Inferior parietal cortex (tissue), 1 donor: ENCODE results near the gene SLC6A14.

Experiments used
- DNase-seq: peaks from one replicate; pipeline ENCODE4 v3.0.0-alpha.2; 2016; ENCODE audit errors: extremely low spot score

Gene SLC6A14, protein sequence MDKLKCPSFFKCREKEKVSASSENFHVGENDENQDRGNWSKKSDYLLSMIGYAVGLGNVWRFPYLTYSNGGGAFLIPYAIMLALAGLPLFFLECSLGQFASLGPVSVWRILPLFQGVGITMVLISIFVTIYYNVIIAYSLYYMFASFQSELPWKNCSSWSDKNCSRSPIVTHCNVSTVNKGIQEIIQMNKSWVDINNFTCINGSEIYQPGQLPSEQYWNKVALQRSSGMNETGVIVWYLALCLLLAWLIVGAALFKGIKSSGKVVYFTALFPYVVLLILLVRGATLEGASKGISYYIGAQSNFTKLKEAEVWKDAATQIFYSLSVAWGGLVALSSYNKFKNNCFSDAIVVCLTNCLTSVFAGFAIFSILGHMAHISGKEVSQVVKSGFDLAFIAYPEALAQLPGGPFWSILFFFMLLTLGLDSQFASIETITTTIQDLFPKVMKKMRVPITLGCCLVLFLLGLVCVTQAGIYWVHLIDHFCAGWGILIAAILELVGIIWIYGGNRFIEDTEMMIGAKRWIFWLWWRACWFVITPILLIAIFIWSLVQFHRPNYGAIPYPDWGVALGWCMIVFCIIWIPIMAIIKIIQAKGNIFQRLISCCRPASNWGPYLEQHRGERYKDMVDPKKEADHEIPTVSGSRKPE

DNA sequence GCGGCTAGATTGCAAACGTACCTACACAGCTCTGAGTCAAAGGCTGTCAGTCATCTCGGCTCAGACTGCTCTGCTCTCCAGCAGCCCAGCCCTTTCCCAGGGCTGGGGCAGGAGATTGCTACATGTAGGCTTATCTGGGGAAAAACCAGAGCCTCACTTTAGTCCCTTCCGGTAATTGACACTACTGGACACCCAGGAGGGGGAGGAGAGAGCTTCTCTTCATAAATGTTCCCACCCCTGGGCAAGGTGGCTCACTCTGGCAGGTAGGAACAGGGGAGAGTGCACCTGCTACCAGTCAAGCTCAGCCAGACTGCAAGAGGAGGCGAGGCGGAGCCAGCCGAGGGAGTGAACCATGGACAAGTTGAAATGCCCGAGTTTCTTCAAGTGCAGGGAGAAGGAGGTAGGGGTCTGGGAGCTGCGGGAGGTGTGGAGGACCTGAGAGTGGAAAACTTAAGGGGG, at the start of gene SLC6A14:
SLC6A14 (plus strand) TSS at position 249 of the 459 bp plus-strand sequence; CDS start at position 353, 104 bp downstream.
- DNase-seq: no peak

DNA sequence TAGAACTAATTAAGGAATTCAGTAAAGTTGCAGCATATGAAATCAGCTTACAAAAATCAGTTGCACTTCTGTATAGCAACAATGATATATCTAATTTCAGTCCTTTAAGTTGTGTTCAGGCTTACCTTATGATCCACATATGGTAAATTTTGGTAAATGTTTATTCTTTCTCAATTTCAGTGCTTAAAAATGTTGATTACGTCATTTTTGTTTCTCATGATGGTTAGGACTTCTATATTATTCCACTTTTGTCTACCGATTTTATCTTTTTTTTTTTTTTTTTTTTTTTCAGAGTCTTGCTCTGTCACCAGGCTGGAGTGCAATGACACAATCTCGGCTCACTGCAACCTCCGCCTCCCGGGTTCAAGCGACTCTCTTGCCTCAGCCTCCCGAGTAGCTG, 40.7 kb upstream of the SLC6A14 start:
- no peak for DNase-seq

DNA sequence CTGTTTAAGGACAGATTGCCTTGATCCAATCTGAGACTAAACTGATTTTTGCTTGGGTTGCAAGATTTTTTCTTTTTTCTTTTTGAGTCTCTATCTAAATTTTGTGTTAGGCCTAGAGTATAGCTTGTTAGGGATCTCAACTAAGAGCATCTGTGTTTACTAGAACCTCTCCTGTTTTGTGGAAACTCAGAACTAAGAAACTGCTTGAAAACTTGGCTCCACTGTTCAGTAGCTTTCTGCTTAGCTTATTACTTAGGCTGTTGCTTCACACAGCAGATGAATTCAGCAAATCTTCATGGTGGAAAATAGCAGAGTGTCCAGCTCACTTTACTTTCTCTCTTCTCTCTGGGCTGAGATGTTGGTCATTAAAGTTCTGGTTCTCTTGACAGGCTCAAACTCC, 36.7 kb upstream of the SLC6A14 start:
- no peak for DNase-seq

DNA sequence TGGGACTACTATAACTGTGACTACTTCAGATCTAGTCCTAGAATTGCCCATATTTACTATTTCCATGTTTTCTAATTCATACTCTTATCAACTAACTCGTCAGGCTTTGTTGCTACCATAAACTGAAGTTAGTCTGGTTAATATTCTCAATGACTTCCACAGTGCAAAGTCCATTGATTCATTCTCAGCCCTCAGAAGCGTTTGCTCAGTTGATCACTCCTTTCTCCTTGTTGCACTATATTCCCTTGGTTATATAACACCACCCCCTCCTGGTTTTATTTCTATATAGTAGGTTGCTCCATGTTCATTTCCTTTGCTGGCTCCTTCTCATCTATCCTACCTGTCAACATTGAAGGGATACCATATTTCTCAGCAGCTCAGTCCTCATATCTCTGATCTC, 27.2 kb upstream of the SLC6A14 start:
- no peak for DNase-seq

DNA sequence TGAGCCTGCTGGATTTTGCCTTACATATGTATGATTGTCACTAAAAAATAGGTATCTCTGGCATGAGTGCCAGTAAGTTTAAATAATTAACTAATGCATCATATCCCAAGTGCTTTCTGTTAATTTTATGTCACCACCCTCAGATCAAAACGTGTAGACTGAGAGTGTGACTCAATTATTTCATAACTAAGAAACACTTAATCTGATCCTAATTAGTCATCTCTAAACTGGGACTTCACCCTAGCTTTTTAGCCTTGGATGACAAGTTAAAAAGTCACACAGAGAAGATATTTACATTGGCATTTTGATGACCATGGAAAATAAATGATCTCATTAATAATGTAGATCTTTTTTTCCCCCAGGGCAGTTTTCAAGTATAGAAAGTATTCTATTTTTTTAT, 23.1 kb upstream of the SLC6A14 start:
- DNase-seq: no peak

DNA sequence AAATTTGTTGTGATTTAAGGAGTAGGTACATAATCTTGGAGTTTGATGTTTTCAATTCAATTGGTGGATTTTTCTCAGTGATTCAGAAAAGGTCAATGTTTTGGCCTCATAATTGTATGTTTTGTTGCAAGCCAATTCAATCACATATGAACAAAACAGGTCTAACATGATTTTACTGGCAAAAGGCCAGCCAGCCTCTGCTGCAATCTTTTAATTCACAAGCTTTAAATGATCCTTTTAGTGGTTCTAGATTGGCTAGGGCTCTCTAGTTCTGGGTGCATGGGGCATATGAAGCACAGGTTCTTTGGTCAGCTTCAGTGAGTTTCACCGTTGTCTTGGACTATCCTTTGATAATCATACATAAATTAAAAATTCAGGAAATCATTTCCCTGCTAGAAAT, 19.2 kb upstream of the SLC6A14 start:
- DNase-seq: no peak

DNA sequence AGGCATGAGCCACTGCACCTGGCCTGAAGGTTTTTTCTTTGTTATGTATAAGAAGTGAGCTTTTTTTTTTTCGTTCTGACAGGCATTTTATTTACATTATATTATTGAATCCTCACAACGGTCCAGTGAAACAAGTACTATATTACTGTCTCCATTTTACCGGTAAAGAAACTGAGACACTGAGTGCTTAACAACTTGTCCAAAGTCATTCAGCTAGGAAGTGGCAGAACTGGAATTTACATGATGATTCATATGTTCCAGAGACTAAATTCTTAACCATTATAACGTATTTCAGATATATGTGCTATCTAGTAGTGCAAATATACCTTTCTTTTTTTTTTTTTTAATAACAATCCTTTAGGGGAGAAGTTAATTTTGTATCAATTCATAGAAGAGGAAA, 18.4 kb upstream of the SLC6A14 start:
- DNase-seq: no peak

DNA sequence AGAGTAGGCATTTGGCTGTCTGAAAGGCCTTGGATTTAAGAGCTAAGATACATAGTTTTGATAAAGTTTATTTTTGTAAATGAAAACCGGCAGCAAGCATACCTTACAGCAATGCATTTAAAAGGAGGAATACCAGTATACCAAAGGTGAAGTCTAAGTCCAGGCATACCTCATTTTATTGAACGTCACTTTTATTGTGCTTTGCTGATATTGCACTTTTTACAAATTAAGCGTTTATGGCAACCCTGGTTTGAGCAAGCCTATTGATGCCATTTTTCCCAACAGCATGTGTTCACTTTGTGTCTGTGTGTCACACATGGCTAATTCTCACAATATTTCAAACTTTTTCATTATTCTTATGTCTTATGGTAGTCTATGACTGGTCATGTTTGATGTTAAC, 8.4 kb upstream of the SLC6A14 start:
- DNase-seq: no peak

DNA sequence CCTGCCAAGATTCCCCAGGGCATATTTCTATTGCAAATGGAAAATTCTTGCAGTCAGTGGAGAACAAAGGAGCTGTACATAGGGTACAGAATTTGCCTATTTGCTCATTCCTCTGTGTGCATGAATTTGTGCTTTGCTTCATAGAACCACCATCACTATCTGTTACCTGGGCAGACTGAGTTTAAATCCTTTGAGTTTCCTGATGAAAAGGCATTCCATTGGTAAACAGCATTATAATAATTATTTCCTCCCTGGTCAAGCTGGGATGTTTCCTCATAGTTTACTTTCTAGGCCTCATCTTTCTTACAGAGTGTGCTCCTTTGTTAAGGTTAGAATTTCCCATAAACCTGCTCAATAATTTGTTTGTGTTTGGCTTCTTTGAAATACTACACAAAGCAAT, 809 bp upstream of the SLC6A14 start:
- DNase-seq: no peak

DNA sequence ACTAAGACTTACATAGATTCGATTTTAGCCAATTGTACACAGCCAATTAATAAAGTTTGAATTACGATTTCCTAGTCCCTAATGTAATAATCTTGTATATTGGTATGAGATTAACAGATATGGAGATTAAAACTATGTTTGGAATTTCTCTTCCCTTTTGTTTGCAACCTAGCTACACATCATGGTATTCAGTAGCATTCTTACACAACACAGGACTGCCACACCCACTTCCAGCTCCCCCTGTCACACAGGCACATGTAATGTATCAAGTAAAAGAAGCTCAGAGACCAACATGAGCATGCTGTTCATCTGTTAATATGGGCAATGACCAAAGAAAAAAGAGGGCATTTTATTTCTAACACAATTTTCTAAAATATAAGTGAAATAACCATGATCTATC, 12.8 kb downstream of the SLC6A14 start:
- no peak for DNase-seq

DNA sequence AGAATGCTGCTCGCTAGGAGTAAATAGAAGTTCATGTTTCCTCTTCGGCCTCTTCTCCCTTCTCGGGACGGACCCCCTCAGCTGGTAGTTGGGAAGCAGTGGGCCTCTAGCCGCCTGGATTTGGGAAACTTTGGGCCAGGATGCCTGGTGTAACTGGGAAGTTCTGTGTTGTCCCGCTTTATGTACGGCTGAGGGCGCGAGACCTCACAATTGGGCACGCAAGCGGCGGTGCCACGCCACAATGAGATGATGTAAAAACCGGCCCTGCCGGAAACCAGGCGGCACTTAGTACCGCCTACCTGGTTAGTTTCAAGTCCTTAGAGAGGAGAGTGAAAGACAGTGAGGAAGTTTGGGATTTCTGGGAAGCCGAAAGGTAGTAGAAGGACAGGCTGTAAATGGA, 26.4 kb downstream of the SLC6A14 start, which contains the start of gene CT83:
CT83 (minus strand) TSS at position 155 of the 400 bp plus-strand sequence; CDS start at position 35, 120 bp downstream.
- DNase-seq: no peak

DNA sequence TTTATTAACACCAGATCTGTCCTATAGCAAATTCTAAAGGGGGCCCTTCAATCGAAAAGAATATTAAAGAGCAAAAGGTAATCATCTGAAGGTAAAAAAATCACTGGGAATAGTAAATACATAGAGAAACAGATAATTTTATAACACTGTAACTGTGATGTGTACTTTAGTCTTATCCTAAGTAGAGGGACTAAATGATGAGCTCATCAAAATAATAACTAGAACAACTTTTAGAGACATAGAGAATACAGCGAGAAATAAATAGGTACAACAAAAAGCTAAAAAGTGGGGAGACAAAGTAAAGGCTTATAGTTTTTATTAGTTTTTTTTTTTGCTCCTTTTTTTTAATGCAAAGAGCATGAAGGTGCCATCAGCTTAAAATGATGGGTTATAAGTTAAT, 43.7 kb downstream of the SLC6A14 start:
- DNase-seq: no peak

DNA sequence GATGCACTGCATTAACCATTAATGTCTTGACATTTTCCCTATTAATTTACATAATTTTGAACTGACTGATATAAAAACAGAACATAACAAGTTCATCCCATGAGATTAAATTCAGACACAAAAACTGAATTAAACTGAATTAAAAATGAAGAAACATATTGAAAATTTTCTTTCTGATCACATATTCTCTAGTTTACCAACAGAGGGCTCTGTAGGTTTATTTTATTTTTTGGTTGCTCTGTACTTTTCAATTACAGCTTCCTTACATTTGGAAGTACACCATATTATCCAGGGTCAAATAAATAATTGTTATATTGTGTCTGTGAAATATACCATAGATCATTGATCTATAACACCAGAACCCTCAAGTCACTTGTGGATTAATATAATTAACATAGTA, 53.7 kb downstream of the SLC6A14 start:
- peak; percentile 2 for DNase-seq

DNA sequence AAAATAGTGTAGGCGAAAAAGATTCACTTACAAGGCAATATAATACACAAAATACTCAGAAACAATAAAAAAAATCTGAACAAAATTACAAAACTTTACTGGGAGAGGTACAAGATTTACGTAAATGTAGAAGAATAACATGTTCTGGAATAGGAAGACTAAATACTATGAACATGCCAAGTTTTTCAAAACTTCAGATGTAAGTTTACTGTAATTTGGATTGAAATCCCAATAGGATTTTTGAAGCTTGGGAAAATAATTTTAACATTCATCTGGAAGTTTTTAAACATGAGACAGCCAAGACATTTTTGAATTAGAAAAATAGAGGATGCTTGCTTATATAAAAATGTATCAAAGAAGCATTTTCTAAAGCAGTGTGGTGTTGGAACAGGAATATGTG, 56.9 kb downstream of the SLC6A14 start:
- DNase-seq: no peak

DNA sequence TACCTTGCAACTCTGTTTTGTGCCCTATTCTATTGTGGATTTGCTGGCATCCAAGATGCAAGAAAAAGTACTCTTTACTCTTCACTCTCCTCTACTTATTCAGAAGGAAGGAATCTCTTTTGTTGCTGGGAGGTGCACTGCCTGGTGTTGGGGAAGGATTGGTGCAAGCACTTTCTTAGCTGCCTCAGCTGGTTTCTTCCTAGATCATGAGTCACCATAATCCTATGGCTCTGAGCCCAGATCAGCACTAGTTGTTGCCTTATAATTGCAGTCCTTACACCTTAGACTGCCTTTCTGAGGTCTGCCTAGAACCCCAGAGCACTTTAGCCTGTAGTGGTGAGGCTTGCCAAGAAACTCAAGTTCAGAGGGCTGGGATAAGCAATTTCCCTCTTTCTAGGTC, 63.4 kb downstream of the SLC6A14 start:
- no peak for DNase-seq
